GM21737 (cell line): Measurements from ENCODE around the gene C1orf105.

Experiments used
- ATAC-seq: cut with Tn5 transposase; IDR thresholded peaks from one replicate; pipeline ENCODE4 v1.9.1; 2021; ENCODE audit warnings: mild to moderate bottlenecking, moderate library complexity; ENCODE audit not compliant: unreplicated experiment

Gene C1orf105

DNA sequence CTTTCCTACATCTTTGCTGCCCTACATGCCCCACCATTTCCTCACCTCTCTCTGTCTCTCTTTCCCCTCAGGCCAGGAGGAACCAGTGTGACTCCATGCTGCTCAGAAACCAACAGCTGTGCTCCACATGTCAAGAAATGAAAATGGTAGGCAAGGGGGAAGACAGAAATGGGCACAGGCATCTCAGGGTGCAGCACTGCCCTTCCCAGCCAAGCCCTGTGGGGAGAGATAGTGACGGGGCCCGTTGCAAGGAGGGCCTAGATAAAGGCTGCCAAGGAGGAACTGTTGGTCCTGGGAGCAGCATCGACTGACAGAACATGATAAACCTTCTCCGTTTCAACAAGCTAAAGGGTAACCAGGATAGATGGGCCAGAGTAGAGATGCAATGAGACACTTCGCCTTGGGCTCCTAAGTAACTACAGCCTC lies 35.9 kb downstream of the C1orf105 start:
- ATAC-seq: no peak

DNA sequence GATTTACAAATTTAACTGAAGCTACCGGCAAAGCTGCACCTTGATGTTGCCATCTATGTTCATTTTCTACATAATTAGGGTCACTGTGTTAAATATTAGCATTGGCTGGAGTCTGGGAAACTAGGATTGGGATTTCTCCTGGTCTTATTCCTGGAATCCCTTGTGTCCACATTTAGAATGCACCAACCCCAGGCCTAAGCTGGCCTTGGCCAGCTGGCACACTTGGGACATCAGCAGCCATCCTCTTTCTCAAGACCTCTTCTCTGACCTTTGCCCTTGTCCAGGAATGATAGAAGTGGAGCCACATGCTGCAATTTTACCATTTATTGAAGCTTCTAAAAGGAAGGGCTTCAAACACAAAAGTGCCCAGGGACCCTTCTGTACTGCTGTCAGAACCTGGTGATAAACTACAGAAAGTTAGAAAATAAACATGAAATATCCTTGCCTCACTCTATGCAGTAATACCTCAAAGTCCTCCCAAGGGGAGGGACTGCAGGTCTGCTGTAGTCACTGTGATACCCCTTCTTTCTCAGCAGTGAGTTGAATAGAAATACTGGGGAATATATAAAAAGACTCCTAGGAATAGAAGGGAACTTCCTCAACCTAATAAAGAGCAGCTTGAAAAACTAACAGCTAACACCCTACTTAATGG lies 37.1 kb downstream of the C1orf105 start:
- ATAC-seq: no peak

- ATAC-seq: no peak
Measured at GRCh38 chr1:172460177-172460576, 39.7 kb downstream of the C1orf105 start.

DNA sequence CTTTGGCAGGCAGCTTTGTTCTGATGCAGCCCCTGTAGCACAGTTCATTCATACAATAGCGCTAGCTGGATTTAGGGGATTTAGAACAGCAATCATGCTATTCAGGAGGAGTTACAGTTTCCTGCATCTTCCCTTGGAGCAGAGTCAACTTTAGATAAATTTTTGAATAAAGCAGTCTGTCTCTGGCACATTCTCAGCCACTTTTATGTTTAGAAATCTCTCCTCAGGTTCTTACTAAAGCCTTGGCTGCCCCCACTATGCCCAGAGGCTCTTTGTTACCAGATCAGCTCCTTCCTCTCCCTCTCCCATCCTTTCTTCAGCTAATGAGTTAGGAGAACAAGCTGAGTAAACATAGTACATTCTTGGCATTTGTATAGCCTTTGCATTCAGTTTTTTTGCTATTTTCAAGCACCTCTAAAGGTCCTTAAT lies 40.4 kb downstream of the C1orf105 start:
- ATAC-seq: no peak

GRCh38 chr1:172465617-172466016 lies 45.1 kb downstream of the C1orf105 start:
- ATAC-seq: no peak

- no peak for ATAC-seq
Measured at GRCh38 chr1:172466795-172467407, 46.4 kb downstream of the C1orf105 start.

DNA sequence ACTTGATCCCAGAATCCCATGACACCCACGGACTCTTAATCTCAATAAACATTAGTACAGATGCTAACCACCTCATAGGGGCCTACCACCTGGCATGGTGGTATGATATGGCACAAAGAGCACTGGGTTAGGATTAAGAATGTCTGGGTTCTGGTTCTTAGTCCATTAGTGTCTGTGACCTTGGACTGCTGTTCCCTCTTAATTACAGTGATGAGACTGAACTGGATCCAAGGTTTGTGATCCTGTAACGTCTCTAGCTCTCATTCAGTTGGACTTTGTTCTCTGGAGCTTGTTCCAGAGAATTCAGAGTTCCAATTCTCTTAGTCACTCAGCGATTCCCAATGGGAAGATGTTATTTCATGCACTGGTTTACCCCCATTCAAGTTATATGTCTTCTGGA lies 47.0 kb downstream of the C1orf105 start:
- ATAC-seq: no peak

DNA sequence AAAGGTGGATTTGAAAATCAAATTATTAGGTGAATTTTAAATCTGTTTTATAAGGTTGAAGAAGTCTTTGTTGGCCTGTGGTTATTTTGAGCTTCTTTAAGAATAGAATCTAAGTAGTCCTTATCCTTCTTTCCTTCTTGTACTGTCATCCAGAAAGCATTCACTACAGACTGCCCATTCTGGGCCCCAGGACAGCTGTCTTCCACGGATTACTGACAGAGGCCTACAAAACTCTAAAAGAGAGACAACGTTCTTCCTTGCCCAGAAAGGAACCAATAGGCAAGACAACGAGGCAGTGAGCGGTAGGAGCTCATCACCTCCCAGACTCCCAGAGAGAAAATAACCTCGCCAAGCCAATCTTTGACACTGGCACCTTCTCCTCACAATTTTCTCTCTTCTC lies 47.8 kb downstream of the C1orf105 start:
- ATAC-seq: no peak

DNA sequence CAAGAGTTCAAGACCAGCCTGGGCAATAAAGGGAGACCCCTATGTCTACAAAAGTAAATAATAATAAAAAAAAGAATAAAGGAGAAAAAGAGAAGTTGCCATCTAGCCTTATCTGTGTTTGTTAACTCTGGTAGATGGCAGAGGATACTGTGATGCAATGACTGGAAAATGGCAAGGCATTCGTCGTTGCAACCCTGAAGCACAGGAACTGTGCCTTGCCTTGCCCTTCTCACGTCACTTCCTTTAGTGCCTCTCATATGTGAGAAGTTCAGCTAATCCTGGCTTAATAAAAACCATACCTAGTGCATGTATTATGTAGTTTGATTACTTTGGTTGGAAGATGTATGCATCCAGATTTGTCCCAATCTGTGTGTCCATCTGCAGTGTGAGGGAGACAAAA lies 49.2 kb downstream of the C1orf105 start:
- no peak for ATAC-seq

GRCh38 chr1:172470149-172470548 lies 49.7 kb downstream of the C1orf105 start:
- no peak for ATAC-seq

- no peak for ATAC-seq
Measured at GRCh38 chr1:172471666-172472065, 51.2 kb downstream of the C1orf105 start.

GRCh38 chr1:172472495-172472894 lies 52.0 kb downstream of the C1orf105 start:
- ATAC-seq: no peak

- ATAC-seq: no peak
Measured at GRCh38 chr1:172473302-172473701, 52.8 kb downstream of the C1orf105 start.

GRCh38 chr1:172473842-172474241 lies 53.4 kb downstream of the C1orf105 start:
- ATAC-seq: no peak

DNA sequence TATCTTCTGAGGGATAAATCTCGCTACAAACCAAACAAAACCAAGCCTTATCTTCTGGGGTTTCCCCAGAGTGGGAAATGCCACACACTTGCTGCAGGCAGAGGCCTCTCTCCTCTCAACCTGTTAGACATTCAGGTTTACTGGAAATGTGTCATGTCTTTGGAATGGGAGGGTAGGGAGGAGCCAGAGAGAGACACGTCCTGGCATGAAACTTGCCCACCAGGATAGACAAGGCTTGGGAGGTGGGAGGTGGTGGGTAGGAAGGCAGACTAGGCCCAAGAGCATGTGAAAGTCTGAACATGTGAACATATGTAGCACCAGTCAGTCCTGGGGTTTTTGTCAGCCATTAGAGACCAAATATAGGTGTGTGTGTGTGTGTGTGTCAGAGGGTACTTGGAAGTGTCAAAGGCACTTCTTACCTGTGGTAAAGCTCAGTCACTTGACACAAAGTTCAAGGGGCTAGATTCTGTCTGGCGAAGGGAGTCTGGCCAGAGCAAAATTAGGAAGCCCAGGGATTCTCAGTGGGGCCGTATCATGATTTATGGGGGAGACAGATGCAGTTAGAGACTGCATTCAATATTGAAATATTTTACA lies 55.8 kb downstream of the C1orf105 start:
- no peak for ATAC-seq

DNA sequence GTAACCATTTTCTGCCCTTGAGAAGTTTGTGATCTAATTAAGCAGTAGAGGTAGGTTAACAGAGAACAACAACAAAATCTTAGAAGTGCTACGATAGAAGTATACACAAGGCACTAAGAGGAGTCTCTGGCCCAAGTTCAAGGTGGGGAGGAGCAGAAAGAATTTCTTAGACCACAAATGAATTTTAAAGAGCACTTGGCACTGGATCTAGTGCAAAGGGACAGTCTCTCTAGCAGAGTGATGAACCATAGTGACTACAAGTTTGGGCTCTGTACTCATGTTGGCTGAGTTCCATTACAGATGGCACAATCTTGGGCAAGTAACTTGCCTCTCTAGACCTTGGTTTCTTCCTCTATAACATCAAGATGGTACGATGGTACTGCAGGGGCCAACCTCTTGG lies 56.7 kb downstream of the C1orf105 start:
- no peak for ATAC-seq

DNA sequence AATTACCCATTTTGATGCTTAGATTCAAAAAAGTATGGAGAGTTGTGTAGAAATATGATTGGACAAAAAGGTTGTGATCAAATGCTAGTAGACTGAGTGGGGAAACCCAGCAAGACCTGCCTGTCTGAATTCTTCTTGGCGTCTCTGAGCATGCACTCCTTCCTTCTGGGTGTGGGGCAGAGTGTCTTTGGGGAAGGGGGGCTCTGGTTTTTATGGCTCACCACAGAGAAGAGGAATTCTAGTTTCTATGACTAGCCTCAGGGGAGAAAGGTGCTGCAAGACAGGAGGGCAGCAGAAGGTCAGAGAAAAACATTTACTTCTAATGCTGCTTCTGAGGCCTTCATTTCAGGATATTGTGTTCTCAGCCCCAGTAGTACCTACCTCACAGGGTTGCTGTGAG lies 57.3 kb downstream of the C1orf105 start:
- no peak for ATAC-seq

DNA sequence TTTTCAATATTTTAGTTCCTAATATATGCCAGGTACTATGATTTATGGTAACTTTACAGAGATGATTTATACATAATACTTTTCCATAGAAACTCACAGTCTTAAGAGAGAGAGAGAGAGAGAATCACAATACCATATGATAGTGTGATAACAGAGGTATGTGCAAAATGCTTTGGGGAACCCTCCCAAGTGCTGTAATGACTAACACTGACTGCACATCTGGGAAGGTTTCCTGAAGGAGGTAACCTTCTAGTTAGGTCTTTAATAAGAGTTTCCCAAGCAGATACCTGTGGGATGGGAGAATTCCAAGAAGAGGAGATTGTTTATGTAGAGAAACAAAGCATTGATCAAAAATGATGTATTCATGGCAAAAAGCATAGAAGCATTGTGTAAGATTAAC lies 58.0 kb downstream of the C1orf105 start:
- ATAC-seq: no peak

DNA sequence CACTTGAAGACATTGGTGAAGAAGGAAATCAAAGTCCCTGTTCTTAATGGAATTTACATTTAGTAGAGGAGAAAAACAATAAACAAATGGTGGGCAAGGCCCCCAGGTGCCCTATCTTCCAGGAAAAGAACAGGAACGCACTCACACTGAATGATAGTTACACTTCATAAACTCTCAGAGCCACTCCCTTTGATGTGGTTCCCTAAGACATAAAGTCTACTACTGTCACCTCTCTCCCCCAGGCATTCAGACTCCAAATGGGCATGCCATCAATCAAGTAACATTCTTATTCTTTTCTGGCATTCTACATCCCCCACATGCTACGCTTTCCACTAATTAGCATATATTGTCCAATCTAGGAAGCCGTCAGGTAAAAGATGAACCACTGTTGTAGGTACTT lies 59.9 kb downstream of the C1orf105 start:
- no peak for ATAC-seq

GRCh38 chr1:172482044-172482443 lies 61.6 kb downstream of the C1orf105 start:
- ATAC-seq: no peak

DNA sequence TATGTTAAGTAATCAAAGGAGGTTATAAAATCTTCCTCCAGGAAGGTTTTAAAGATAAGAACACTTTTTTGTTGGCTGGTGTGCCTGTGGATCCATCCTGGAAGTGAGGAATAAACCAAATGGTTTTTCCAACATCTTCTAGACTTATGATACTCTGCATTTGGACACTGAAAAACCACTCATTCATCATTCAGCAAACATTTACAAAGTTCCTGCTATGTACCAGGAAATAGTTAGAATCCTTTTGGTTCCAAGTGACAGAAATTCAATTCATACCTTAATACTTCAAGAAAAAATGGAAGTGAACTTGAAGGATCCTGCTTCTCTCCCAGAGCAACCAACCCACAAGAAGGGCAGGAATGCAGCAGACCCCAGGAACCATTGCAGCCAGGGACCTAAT lies 63.0 kb downstream of the C1orf105 start:
- no peak for ATAC-seq

DNA sequence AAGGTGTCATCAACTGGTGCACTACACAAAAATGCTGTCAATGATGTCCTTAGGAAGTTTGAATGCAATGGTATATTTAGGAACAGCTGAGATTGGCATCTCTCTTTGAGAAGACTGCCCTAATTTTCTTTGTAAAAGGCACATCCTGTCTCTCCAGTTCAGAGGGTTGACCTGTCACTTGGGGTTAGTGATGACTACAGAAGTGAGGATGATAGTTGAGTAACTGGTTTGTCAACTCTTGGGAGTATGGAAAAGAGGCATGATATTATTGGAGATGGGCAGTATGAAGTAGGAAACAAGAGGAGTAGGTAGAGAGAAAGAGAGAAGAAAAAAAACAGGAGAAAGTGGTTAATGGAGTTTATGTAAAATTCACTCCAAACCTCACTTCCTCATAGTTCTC lies 63.8 kb downstream of the C1orf105 start:
- ATAC-seq: no peak
